GM19035 (cell line): Measurements from ENCODE around the gene E2F3.
"Not testable (repeated sequence)": the region's sequence is repeated elsewhere in the genome, so short reads cannot be mapped to it uniquely, and the experiment has no call there.

Source experiments
- ATAC-seq: cut with Tn5 transposase; IDR thresholded peaks from one replicate; pipeline ENCODE4 v1.9.1; 2021; ENCODE audit not compliant: unreplicated experiment

E2F3 gene

DNA sequence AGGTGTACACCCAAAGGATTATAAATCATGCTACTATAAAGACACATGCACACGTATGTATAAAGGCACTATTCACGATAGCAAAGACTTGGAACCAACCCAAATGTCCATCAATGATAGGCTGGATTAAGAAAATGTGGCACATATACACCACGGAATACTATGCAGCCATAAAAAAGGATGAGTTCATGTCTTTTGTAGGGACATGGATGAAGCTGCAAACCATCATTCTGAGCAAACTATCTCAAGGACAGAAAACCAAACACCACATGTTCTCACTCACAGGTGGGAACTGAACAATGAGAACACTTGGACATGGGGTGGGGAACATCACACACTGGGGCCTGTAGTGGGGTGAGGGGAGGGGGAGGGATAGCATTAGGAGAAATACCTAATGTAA, 123.5 kb downstream of the E2F3 start:
- not testable (repeated sequence) for ATAC-seq

DNA sequence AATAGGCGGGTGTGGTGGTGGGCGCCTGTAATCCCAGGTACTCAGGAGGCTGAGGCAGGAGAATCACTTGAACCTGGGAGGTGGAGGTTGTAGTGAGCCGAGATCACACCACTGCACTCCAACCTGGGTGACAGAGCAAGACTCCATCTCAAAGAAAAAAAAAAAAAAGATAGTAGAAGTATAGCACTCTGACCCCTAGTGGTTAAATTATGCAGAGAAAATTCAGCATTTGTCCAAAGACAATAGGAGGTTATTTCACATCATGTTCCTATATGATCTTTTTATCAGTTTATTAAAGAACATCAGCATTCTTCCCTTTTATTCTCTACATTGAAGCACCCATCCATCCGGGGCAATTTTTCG, 127.4 kb downstream of the E2F3 start:
- peak; percentile 56 for ATAC-seq

DNA sequence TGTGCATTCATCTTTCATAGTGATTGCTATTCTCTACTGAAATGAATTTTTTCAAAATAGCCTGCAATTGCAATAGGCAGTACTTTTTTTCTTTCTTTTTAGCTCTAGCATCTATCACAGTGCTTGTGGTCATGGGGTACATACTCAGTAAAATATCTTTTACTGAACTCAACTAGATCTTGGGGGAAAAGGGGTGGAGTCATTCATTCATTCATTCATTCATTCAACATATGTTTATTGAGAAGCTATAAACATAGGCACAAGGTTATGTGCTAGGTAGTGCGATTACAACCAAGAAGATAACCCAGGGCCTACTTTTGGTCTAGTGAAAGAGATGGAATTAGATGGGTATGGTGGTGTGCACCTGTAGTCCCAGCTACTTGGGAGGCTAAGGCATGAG, 131.2 kb downstream of the E2F3 start:
- ATAC-seq, result no peak

DNA sequence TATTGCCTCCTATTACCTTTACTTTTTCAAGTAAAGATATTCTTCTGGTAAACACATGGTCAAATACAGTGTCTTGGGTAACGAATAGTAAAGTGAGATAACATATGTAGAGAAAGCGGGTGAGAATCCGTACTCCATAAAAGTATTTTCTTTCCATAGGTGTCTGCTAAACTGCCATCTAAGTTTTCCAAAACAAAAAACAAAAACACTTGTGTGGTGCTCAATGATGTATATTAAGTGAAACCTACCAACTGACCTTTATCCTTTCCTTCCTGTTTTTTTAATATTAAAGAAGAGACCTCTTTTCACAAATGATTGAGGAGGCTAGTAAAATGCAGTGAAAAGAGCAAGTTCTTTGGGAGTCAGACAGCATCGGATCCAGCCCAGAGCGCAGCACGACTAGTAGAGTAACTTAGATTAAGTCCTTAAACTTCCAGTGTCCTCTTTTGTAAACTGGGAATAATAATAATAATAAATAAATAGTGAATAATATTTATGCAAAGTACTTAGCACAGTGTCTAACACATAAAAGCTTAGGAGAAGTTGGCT, 132.1 kb downstream of the E2F3 start:
- ATAC-seq, result no peak

DNA sequence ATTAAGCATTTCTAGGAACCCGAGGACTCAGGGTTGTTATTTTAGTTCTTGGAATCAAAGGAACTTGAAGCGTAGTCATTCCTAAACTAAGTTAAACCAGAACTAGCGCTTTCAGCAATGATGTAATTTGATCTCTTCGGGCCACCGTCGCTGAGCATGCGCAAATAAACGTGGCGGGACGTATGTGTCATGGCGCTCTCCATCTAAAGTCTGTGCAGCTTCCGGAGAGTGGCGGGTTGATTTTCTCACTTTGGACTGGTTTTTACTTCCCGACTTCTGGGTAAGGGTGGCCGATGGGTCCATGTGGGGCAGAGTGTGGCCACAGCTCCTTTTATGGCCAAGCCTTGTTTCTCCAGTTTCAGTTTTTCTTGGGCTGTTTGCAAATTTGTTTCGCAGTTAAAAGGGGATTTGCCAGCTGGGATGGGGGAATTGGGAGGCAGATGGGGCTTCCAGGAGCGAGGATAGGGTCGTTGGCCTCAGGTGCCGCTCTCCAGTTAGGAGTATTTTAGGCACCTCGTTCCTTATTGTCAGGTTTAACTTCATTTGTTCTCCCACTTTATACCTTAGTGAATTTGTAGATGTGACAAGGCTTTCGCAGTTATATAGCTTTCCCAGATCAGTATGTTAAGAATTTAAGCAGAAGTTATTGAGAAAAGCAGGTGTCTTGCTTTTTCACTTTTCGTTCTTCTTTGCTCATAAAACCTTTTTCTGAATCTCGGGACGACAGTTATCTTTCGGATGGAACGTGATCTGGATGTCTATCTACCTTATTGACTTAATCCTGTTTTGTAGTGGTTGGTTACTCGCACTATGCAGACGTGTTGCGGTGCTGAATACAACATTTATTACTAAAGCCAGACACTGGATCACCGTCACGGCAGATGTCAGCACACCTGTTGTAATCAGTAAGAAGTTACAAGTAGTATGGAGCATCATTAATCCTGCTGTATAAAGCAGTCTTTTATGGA, 132.9 kb downstream of the E2F3 start, which contains the start of gene CDKAL1:
TSS of gene CDKAL1 (plus strand) at position 163 of the 968 bp plus-strand sequence. CDS start 11,894 bp downstream, outside the sequence.
- peak; percentile 92 for ATAC-seq

DNA sequence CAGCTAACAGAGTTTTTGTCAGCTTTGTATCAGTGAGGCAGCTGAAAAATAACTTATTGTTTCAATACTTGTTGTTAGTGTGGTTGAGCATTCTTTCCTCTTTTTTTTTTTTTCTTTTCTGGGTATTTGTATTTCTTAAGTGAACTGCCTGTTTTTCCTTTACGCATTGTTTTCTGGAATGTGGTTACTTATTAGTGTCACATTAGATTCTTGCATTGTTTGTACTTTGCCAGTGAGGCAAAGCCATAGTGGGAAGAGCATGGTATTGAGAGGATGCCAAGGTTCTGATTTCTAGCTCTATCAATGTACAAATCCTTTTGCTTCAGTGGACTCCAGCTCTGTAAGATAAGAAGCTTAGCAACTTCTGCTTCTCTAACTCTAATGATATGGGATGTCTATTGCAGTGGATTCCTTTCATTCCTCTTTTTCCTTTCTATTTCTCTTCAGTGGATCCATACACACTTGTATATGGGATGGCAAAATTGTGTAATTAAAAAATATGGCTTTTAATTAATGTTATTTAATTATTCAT, 136.5 kb downstream of the E2F3 start:
- no peak for ATAC-seq

DNA sequence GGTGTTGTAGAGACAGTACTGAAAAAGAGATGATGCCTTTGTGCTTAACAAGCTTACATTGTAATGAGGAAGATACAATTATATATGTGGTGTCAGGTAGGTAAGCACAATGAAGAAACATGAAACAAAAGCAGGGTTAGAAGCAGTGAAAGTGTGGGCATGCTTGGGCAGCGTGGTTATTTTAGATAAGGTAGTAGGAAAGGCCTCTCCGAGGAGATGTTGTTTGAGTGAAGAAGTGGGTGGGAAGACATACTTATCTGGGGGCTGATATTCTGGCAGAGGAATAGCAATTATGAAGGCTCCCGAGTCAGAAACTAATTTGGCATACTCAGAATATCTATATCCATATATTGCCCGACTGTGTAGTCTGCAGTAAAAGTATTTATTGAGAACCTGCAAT, 137.2 kb downstream of the E2F3 start:
- ATAC-seq, result no peak

DNA sequence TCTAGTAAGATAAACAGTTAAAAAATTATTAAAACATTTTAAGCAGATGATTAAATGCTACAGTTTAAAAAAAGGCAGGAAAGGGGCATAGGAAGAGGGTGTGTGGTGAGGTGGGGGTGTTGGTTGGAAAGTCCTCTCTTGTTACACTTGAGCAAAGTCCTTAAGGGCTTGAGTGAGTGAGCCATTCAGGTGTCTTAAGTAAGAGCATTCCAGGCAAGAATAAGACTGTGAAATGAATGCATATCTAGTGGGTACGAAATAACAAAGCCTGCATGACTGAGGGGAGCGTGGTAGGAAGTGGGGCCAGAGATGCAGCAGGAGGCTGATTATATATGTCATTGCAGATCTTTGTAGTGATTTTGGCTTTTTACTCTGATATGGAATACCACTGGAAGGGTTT, 137.7 kb downstream of the E2F3 start:
- no peak for ATAC-seq

DNA sequence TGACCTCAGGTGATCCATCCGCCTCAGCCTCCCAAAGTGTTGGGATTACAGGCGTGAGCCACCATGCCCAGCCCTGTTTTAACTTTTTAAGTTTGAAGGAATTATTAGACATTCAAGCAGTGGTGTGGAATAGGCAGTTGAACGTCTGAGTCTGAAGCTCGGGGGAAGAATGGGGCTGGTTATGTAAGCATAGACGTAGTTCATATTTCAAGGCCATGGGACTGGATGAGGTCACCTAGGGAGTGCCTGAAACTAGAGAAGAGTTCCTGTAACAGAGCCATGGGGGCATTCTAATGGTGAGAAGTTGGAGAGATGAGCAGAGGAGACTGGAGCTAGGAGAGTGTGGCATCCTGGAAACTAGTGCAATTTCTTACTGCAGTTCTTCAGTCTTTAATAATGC, 139.0 kb downstream of the E2F3 start:
- no peak for ATAC-seq

DNA sequence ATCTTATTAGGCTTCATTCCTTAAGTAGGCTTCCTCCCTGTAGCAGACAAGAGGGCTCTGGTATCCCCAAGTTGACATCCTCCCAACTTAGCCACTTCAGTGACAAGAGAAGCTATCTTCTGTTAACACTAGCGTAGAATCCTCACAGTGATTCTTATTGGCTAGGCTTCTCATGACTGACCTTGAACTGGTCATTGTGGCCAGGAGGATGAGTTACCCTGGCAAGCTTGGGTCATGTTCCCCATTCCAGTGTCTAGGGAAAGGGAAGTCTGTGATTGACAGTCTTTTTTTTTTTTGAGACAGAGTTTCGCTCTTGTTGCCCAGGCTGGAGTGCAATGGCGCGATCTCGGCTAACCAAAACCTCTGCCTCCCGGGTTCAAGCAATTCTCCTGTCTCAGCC, 139.7 kb downstream of the E2F3 start:
- ATAC-seq, result no peak

DNA sequence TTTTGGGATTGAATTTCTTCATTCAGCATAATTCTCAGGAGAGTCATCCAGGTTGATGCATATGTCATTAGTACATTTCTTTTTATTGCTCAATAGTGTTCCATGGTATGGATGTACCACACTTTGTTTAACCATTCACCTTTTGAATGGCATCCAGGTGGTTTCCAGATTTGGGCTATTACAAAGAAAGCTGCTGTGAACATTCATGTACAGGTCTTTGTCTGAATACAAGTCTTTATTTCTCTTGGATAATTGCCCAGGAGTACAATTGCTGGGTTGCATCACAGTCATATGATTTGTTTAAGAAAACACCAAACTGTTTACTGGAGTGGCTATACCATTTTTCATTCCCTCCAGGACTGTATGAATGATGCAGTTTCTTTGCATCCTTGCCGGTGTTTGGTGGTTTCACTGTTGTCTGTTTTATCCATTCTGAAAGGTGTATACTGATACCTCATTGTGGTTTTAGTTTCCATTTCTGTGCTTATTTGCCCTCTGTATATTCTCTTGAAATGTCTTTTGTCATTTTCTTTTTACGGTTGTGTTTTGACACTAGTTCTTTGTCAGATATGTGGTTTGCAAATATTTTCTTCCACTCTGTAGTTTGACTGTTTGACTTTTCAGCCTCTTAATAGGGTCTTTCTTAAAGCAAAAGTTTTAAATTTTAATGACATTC, 141.4 kb downstream of the E2F3 start:
- ATAC-seq, result peak; percentile 98
